IMR-90 (cell line): ENCODE measurements around the gene CAPN10. TPM values are rescaled to one million over a fixed set of nuclear protein-coding genes. Genes with fewer than 3 reads are reported as not detected.

Experiments
- ATAC-seq: fragments of 200-7000 bp; cut with Tn5 transposase; 2 replicates; pipeline ENCODE4 v1.9.1; 2020; ENCODE audit warnings: low read depth, mild to moderate bottlenecking, moderate library complexity
- BruUV-seq: library from RNA; stranded (reverse); fragments of 400-500 nt; replicated peaks from 2 replicates; lab custom pipeline; 2021; lab: Mats Ljungman, UMichigan
- CTCF ChIA-PET: fragments of 300-600 bp; formaldehyde crosslinking; extraction: SDS; loops from one replicate; lab custom pipeline; 2021; ENCODE audit warnings: antibody characterized with exemption; lab: Yijun Ruan, JAX
- POLR2A ChIA-PET: fragments of 300-600 bp; sonication (Branson Sonifier 250); formaldehyde crosslinking; loops from one replicate; lab custom pipeline; 2022; ENCODE audit warnings: antibody characterized with exemption; ENCODE audit not compliant: unreplicated experiment; lab: Charles Lee
- DNase-seq: peaks from one replicate; pipeline ENCODE4 v3.0.0; 2013
- H2AFZ ChIP-seq: replicated peaks from 2 replicates; pipeline ENCODE3; 2013; ENCODE audit warnings: low read length, mild to moderate bottlenecking; ENCODE audit not compliant: poor library complexity
- H2AK5ac ChIP-seq: 2 replicates; pipeline ENCODE4 v1.6.1; 2013; ENCODE audit warnings: low read depth, low read length, inconsistent platforms
- H2AK9ac ChIP-seq: replicated peaks from 2 replicates; pipeline ENCODE3; 2013; ENCODE audit warnings: mild to moderate bottlenecking, low read depth, low read length, moderate library complexity; ENCODE audit not compliant: poor library complexity
- H2BK120ac ChIP-seq: 2 replicates; pipeline ENCODE4 v1.6.1; 2013; ENCODE audit warnings: low read depth, low read length, inconsistent platforms
- H2BK15ac ChIP-seq: 3 replicates; pipeline ENCODE4 v1.6.1; 2013; ENCODE audit warnings: low read depth, low read length, inconsistent platforms
- H2BK20ac ChIP-seq: 2 replicates; pipeline ENCODE4 v1.6.1; 2013; ENCODE audit warnings: low read depth, mild to moderate bottlenecking, inconsistent platforms, low read length, moderate library complexity
- H2BK5ac ChIP-seq: 2 replicates; pipeline ENCODE4 v1.6.1; 2013; ENCODE audit warnings: mild to moderate bottlenecking, low read depth, low read length, inconsistent platforms; ENCODE audit not compliant: poor library complexity, severe bottlenecking
- H3K14ac ChIP-seq: replicated peaks from 2 replicates; pipeline ENCODE4 v1.6.1; 2013; ENCODE audit warnings: low read depth, low read length, inconsistent platforms
- H3K18ac ChIP-seq: 2 replicates; pipeline ENCODE4 v1.6.1; 2013; ENCODE audit warnings: low read depth, low read length, control low read depth
- H3K23ac ChIP-seq: 2 replicates; pipeline ENCODE4 v1.6.1; 2013; ENCODE audit warnings: low read depth, low read length, inconsistent platforms
- H3K27ac ChIP-seq: 2 replicates; pipeline ENCODE4 v1.5.1; 2013; ENCODE audit warnings: mild to moderate bottlenecking, control low read depth, low read length; ENCODE audit not compliant: insufficient read depth
- H3K27me3 ChIP-seq: 2 replicates; pipeline ENCODE4 v1.6.1; 2013; ENCODE audit warnings: low read length; ENCODE audit not compliant: control insufficient read depth, insufficient read depth
- H3K36me3 ChIP-seq: 2 replicates; pipeline ENCODE4 v1.6.1; 2013; ENCODE audit warnings: low read length, mixed read lengths; ENCODE audit not compliant: control insufficient read depth, insufficient read depth
- H3K4ac ChIP-seq: 2 replicates; pipeline ENCODE4 v1.6.1; 2013; ENCODE audit warnings: low read depth, low read length, inconsistent platforms
- H3K4me1 ChIP-seq: 2 replicates; pipeline ENCODE4 v1.6.1; 2013; ENCODE audit warnings: low read length, mixed read lengths; ENCODE audit not compliant: control insufficient read depth, insufficient read depth
- H3K4me2 ChIP-seq: 2 replicates; pipeline ENCODE4 v1.6.1; 2013; ENCODE audit warnings: low read depth, mild to moderate bottlenecking, control low read depth, low read length, moderate library complexity
- H3K4me3 ChIP-seq: 2 replicates; pipeline ENCODE4 v1.5.1; 2013; ENCODE audit warnings: low read depth, mild to moderate bottlenecking, control low read depth, low read length, moderate library complexity; ENCODE audit not compliant: insufficient read depth
- H3K56ac ChIP-seq: 2 replicates; pipeline ENCODE4 v1.6.1; 2013; ENCODE audit warnings: low read length, inconsistent platforms; ENCODE audit not compliant: insufficient read depth; ENCODE audit errors: extremely low read depth
- H3K79me1 ChIP-seq, 2 experiments: 2 replicates each; pipeline ENCODE4 v1.6.1; 2013; ENCODE audit warnings: low read length in 2 of 2, inconsistent platforms in 1 of 2, low read depth in 1 of 2
- H3K9ac ChIP-seq: 2 replicates; pipeline ENCODE4 v1.6.1; 2013; ENCODE audit warnings: low read depth, low read length, control low read depth
- H3K9me1 ChIP-seq: 2 replicates; pipeline ENCODE4 v1.6.1; 2013; ENCODE audit warnings: low read length, inconsistent platforms; ENCODE audit not compliant: insufficient read depth
- H3K9me3 ChIP-seq: 2 replicates; pipeline ENCODE4 v1.6.1; 2013; ENCODE audit warnings: low read length; ENCODE audit not compliant: control insufficient read depth, insufficient read depth
- H4K20me1 ChIP-seq: 2 replicates; pipeline ENCODE4 v1.6.1; 2013; ENCODE audit warnings: low read length, inconsistent platforms; ENCODE audit not compliant: insufficient read depth
- H4K5ac ChIP-seq: 2 replicates; pipeline ENCODE4 v1.6.1; 2013; ENCODE audit warnings: mild to moderate bottlenecking, low read depth, low read length, control low read depth
- H4K8ac ChIP-seq, 2 experiments: 2 replicates each; pipeline ENCODE4 v1.6.1; 2013; ENCODE audit warnings: low read depth in 2 of 2, low read length in 2 of 2, control low read depth in 1 of 2, inconsistent platforms in 1 of 2
- H4K91ac ChIP-seq: 2 replicates; pipeline ENCODE4 v1.6.1; 2013; ENCODE audit warnings: low read depth, low read length, inconsistent platforms; ENCODE audit not compliant: insufficient read depth
- BHLHE40 ChIP-seq: fragments of 150-350 bp; IDR thresholded peaks from 2 replicates; pipeline ENCODE4 v1.6.1; 2016; ENCODE audit warnings: mild to moderate bottlenecking, low read depth, low read length
- FOS ChIP-seq: fragments of 150-350 bp; IDR thresholded peaks from 2 replicates; pipeline ENCODE4 v1.6.1; 2016; ENCODE audit warnings: low read depth, low read length
- RAD21 ChIP-seq: IDR thresholded peaks from 2 replicates; pipeline ENCODE4 v1.6.1; 2012; ENCODE audit warnings: low read length, improper control_type of control experiment
- WGBS, 2 experiments: methylation state at CpG; one replicate each; pipeline versions ENCODE4 v1.1.5 to v1.1.7; 2013; ENCODE audit warnings: missing lambda C conversion rate in 2 of 2; ENCODE audit not compliant: insufficient read length in 1 of 2; ENCODE audit errors: extremely low coverage in 2 of 2; 5-methylcytosine and 5-hydroxymethylcytosine counted together
- dilution Hi-C: fragments of 300-500 bp; cut with HindIII; formaldehyde crosslinking; loops from one replicate; pipeline ENCODE4 v1.14.3; 2018; ENCODE audit warnings: low sequenced_read_pairs; ENCODE audit not compliant: unreplicated experiment
- in situ Hi-C: fragments of 300-500 bp; cut with MboI; formaldehyde crosslinking; loops from 3 replicates; pipeline ENCODE4 v1.14.3; 2019; ENCODE audit warnings: low sequenced_read_pairs, inconsistent platforms, mixed read lengths
- intact Hi-C: fragments of 100-400 bp; cut with micrococcal nuclease; formaldehyde crosslinking; loops from 2 replicates; pipeline ENCODE4 v1.10.0; 2022
- polyA plus RNA-seq, 3 experiments: library from polyadenylated mRNA; depleted of rRNA; stranded (reverse); fragments of >200 nt; gene quantifications; 2 replicates each; pipeline ENCODE4 v1.2.3, GENCODE V29; 2012; ENCODE audit warnings: low replicate concordance in 1 of 3
- total RNA-seq: library from RNA; depleted of rRNA; stranded (reverse); fragments of >200 nt; gene quantifications from 2 replicates; pipeline ENCODE4 v1.2.3, GENCODE V29; 2012
- TF ChIP-seq, protein P1 (sequence below): fragments of 150-350 bp; IDR thresholded peaks from 2 replicates; pipeline ENCODE4 v1.6.1; 2017; ENCODE audit warnings: mild to moderate bottlenecking, antibody characterized with exemption, low read length, low read depth

The CAPN10 gene
- total and polyA plus RNA-seq, 2 of the 4 experiments (the other 2 are of a cell fraction), result 6.3 to 20.9 TPM

- no peak overlapping the region for H4K91ac ChIP-seq
- H3K9me1 ChIP-seq, result no peaks in the 10 kb centered on the region
- H3K79me1 ChIP-seq, result no peaks in the 10 kb centered on the region
- H2AFZ ChIP-seq, result no peak overlapping the region
- H4K8ac ChIP-seq, result no peak overlapping the region
- H3K23ac ChIP-seq, result no peak overlapping the region; the same call in 1 of the 2 replicates
- no peak overlapping the region for H2AK5ac ChIP-seq
- H3K18ac ChIP-seq, result no peak overlapping the region
- no peak overlapping the region for H3K4ac ChIP-seq
- intact Hi-C loops, result no loop called here
- dilution Hi-C loops, result no loop called here
- no peaks in the 10 kb centered on the region for H3K27me3 ChIP-seq
- POLR2A ChIA-PET, result no interaction called here
- in situ Hi-C loops, result no loop called here
- DNase-seq, result no peak
- no peaks in the 10 kb centered on the region for H3K4me1 ChIP-seq
- no peak overlapping the region for H3K14ac ChIP-seq
- H3K36me3 ChIP-seq, result no peaks in the 10 kb centered on the region
- CTCF ChIA-PET, result no interaction called here
- H2BK120ac ChIP-seq, result no peak overlapping the region
- no peak overlapping the region for H2BK15ac ChIP-seq
- no peaks in the 10 kb centered on the region for H4K20me1 ChIP-seq
- no peak overlapping the region for H2BK5ac ChIP-seq
- no peak overlapping the region for H4K5ac ChIP-seq
- TF ChIP-seq BHLHE40 (no peak), RAD21 (no peak), FOS (no peak)
- TF ChIP-seq, protein P1, sequence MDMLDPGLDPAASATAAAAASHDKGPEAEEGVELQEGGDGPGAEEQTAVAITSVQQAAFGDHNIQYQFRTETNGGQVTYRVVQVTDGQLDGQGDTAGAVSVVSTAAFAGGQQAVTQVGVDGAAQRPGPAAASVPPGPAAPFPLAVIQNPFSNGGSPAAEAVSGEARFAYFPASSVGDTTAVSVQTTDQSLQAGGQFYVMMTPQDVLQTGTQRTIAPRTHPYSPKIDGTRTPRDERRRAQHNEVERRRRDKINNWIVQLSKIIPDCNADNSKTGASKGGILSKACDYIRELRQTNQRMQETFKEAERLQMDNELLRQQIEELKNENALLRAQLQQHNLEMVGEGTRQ, result no peak
- no peak overlapping the region for H3K27ac ChIP-seq
- no peak overlapping the region for H3K4me3 ChIP-seq
- H3K4me2 ChIP-seq, result no peak overlapping the region
- H3K56ac ChIP-seq, result no peak overlapping the region
- BruUV-seq, result no TSS peak
- ATAC-seq, result no peak
- H2AK9ac ChIP-seq, result peak overlapping the region; percentile 16
- H2BK20ac ChIP-seq, result no peak overlapping the region
- H3K9ac ChIP-seq, result no peak overlapping the region
- no CpG with 5 or more reads among the region's 7 CpGs for WGBS, 2 experiments
- H3K9me3 ChIP-seq, result no peaks in the 10 kb centered on the region; the same call in none of the 2 replicates
Observed at GRCh38 chr2:240620859-240621258, 34.3 kb downstream of the CAPN10 start.
